ENCODE data around the gene ZBTB20. TPM values are rescaled to one million over a fixed set of nuclear protein-coding genes. Genes with fewer than 3 reads are reported as not detected.

ZBTB20 gene
- total RNA-seq, 2 donors from 2014 or later, result 111 to 189 TPM

- DNase-seq (ENCODE audit: low spot score), result no peak
- 77% methylated on average over 6 of the region's 6 CpGs for WGBS
- Histone ChIP-seq H3K36me3 (no peaks in the 10 kb centered on the region), H3K4me3 (no peak overlapping the region), H3K27me3 (replicated peaks; ENCODE audit: insufficient read depth) (no peaks in the 10 kb centered on the region), H3K4me1 (replicated peaks) (no peaks in the 10 kb centered on the region), H3K9me3 (no peaks in the 10 kb centered on the region), H3K27ac (peak overlapping the region in 1 of 2 donors; percentile 49)
- intact Hi-C loops (cut with DNase I), result no loop called here
- TF ChIP-seq CTCF (IDR thresholded peaks at IDR 0.05) (no peak), POLR2A (IDR thresholded peaks at IDR 0.05) (no peak), POLR2AphosphoS5 (IDR thresholded peaks at IDR 0.05) (no peak)
Observed at GRCh38 chr3:114404590-114404989, 742.5 kb downstream of the ZBTB20 start.

DNA sequence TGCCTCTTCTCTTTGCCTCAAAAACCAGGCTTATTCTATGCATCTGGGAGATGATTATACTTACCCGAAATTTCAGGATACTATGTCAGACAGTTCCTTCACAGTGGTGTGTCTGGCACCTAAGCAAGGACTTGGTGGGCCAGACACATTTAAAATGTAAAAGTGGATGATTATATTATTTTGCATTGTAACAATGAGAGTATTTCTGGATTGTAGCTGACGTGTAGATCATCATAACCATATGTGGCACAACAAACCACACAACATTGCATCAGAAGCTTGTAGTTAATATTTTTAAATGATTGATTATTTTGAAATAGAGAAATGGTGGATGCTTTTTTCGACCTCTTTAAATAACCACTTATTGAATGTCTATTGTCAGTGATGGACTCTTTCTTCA lies 744.2 kb downstream of the ZBTB20 start:
- TF ChIP-seq POLR2AphosphoS5 (IDR thresholded peaks at IDR 0.05), result no peak
- TF ChIP-seq POLR2A (IDR thresholded peaks at IDR 0.05), result no peak
- no peak for TF ChIP-seq CTCF (IDR thresholded peaks at IDR 0.05)
- H3K27ac ChIP-seq, result no peak overlapping the region
- WGBS, result 90% methylated on average over 3 of the region's 3 CpGs
- no peaks in the 10 kb centered on the region for H3K4me1 ChIP-seq (replicated peaks)
- intact Hi-C loops (cut with DNase I), result no loop called here
- no peak for DNase-seq (ENCODE audit: low spot score)
- H3K4me3 ChIP-seq, result no peak overlapping the region
- H3K27me3 ChIP-seq (replicated peaks; ENCODE audit: insufficient read depth), result no peaks in the 10 kb centered on the region
- H3K9me3 ChIP-seq, result no peaks in the 10 kb centered on the region
- no peaks in the 10 kb centered on the region for H3K36me3 ChIP-seq

- TF ChIP-seq POLR2A (IDR thresholded peaks at IDR 0.05) (no peak), POLR2AphosphoS5 (IDR thresholded peaks at IDR 0.05) (no peak), CTCF (IDR thresholded peaks at IDR 0.05) (no peak)
- Histone ChIP-seq H3K4me1 (replicated peaks) (no peaks in the 10 kb centered on the region), H3K4me3 (no peak overlapping the region), H3K36me3 (no peaks in the 10 kb centered on the region), H3K9me3 (no peaks in the 10 kb centered on the region), H3K27ac (peak overlapping the region in 1 of 2 donors; percentile 40), H3K27me3 (replicated peaks; ENCODE audit: insufficient read depth) (no peaks in the 10 kb centered on the region)
- intact Hi-C loops (cut with DNase I), result no loop called here
- no peak for DNase-seq (ENCODE audit: low spot score)
- WGBS, result 72% methylated on average over 3 of the region's 3 CpGs
Observed at GRCh38 chr3:114401346-114401745, 745.7 kb downstream of the ZBTB20 start.

DNA sequence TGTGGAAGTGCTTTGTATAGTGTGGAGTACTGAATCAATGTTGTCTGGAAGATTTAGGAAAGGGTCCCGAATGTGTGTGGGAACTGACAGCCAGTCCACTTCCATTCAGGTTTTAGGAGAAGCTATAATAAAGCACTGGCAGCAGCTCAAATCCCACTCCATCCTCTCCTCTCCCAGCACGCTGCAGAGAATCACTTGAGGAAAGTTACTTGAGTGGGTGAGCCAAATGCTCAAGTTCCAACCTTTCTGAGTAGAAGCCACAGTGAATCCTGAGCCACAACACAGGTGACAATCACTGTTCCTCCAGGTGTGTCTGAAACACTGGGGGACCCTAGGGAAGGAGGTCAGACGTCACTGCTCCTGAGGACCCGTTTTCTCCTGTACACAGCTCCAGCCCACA lies 746.7 kb downstream of the ZBTB20 start:
- H3K36me3 ChIP-seq, result no peaks in the 10 kb centered on the region
- H3K4me3 ChIP-seq, result no peak overlapping the region
- no peaks in the 10 kb centered on the region for H3K27me3 ChIP-seq (replicated peaks; ENCODE audit: insufficient read depth)
- no peaks in the 10 kb centered on the region for H3K9me3 ChIP-seq
- intact Hi-C loops (cut with DNase I), result no loop called here
- TF ChIP-seq POLR2AphosphoS5 (IDR thresholded peaks at IDR 0.05) (no peak), POLR2A (IDR thresholded peaks at IDR 0.05) (no peak), CTCF (IDR thresholded peaks at IDR 0.05) (no peak)
- H3K4me1 ChIP-seq (replicated peaks), result no peaks in the 10 kb centered on the region
- no peak for DNase-seq (ENCODE audit: low spot score)
- WGBS, result 25% methylated on average over 4 of the region's 4 CpGs
- peak overlapping the region; percentile 25 to 40 for H3K27ac ChIP-seq

DNA sequence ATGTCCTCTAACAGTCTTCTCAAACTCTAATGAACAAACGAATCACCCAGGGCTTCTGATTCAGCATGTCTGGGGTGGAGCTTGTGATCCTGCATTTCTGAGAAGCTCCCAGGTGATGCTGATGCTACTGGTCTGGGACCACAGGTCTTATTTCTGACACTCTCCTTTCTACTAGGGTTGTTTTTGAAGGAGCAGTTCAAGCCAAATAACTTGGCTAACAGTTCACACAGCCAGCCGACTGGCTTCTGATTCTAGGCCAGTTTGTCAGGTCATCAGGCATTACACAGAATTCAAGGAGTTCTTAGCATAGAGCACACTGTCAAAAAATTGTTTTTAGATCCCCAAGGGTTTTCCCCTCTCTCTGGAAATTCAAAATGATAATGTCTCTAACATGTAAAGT lies 752.5 kb downstream of the ZBTB20 start:
- H3K27ac ChIP-seq, result no peak overlapping the region
- H3K36me3 ChIP-seq, result no peaks in the 10 kb centered on the region
- H3K4me1 ChIP-seq (replicated peaks), result no peaks in the 10 kb centered on the region
- H3K9me3 ChIP-seq, result no peaks in the 10 kb centered on the region
- H3K4me3 ChIP-seq, result no peak overlapping the region
- TF ChIP-seq CTCF (IDR thresholded peaks at IDR 0.05), result no peak
- TF ChIP-seq POLR2A (IDR thresholded peaks at IDR 0.05), result no peak
- no peaks in the 10 kb centered on the region for H3K27me3 ChIP-seq (replicated peaks; ENCODE audit: insufficient read depth)
- WGBS, result 27% methylated on average over 2 of the region's 2 CpGs
- no peak for DNase-seq (ENCODE audit: low spot score)
- intact Hi-C loops (cut with DNase I), result no loop called here
